K562 (cell line): Measurements from ENCODE around the gene NXPH4. TPM values are rescaled to one million over a fixed set of nuclear protein-coding genes. Genes with fewer than 3 reads are reported as not detected.

Source experiments
- ARNT ChIP-seq, 2 experiments: fragments of 450-650 bp; IDR thresholded peaks; 2 replicates each; pipeline ENCODE4 v1.6.1; 2016; ENCODE audit warnings: mild to moderate bottlenecking in 1 of 2
- BCOR ChIP-seq: fragments of 450-650 bp; IDR thresholded peaks from 2 replicates; pipeline ENCODE4 v1.6.1; 2016
- HEY1 ChIP-seq: fragments of 250-450 bp; sonication (Bioruptor Pico); IDR thresholded peaks from 2 replicates; pipeline ENCODE4 v1.5.0; 2020; ENCODE audit warnings: mild to moderate bottlenecking, moderate library complexity, borderline replicate concordance
- MTA1 ChIP-seq: fragments of 450-650 bp; IDR thresholded peaks from 2 replicates; pipeline ENCODE4 v1.6.1; 2017; ENCODE audit warnings: borderline replicate concordance
- MTA3 ChIP-seq: fragments of 450-650 bp; formaldehyde crosslinking; IDR thresholded peaks from 2 replicates; pipeline ENCODE4 v1.6.1; 2017; ENCODE audit warnings: mild to moderate bottlenecking, borderline replicate concordance
- NKRF ChIP-seq: fragments of 450-650 bp; IDR thresholded peaks from 2 replicates; pipeline ENCODE4 v1.6.1; 2016; ENCODE audit warnings: borderline replicate concordance
- NRF1 ChIP-seq, 2 experiments: fragments of 450-650 bp; IDR thresholded peaks in 1 of 2; conservative IDR thresholded peaks in 1 of 2; 2 replicates each; pipeline ENCODE4 v1.6.1; 2014; ENCODE audit warnings: mild to moderate bottlenecking in 2 of 2
- POLR2AphosphoS5 ChIP-seq: IDR thresholded peaks from 2 replicates; pipeline ENCODE4 v1.6.1; 2011; ENCODE audit warnings: mild to moderate bottlenecking, low read depth, low read length, moderate library complexity; ENCODE audit not compliant: control insufficient read depth, insufficient read depth
- POLR2G ChIP-seq: fragments of 200-400 bp; formaldehyde crosslinking; IDR thresholded peaks from 2 replicates; pipeline ENCODE4 v1.6.1; 2017; ENCODE audit warnings: low read depth, mild to moderate bottlenecking, antibody characterized with exemption, low read length, moderate library complexity
- POU5F1 ChIP-seq: fragments of 150-350 bp; IDR thresholded peaks from 2 replicates; pipeline ENCODE4 v1.6.1; 2014; ENCODE audit warnings: borderline replicate concordance, low read length, low read depth, mild to moderate bottlenecking; ENCODE audit not compliant: partially characterized antibody
- SIN3A ChIP-seq, 2 experiments: fragments of 150-350 bp in 1 of 2; IDR thresholded peaks; 2 replicates each; pipeline ENCODE4 v1.6.1; 2011 to 2016; ENCODE audit warnings: borderline replicate concordance in 2 of 2, low read depth in 2 of 2, low read length in 2 of 2, mild to moderate bottlenecking in 2 of 2, moderate library complexity in 2 of 2; ENCODE audit not compliant: control insufficient read depth in 1 of 2
- SRSF7 ChIP-seq: fragments of 200-400 bp; formaldehyde crosslinking; optimal IDR thresholded peaks from 2 replicates; pipeline ENCODE3; 2017; ENCODE audit warnings: mild to moderate bottlenecking, low read depth, low read length
- VEZF1 ChIP-seq: fragments of 200-800 bp; sonication (Bioruptor generic); IDR thresholded peaks from 2 replicates; pipeline ENCODE4 v1.6.1; 2017; ENCODE audit warnings: missing genetic modification characterization, missing compliant biosample characterization
- ZFP36 ChIP-seq: fragments of 150-350 bp; IDR thresholded peaks from 2 replicates; pipeline ENCODE4 v1.6.1; 2018; ENCODE audit warnings: low read length, low read depth; ENCODE audit not compliant: partially characterized antibody
- ZNF282 ChIP-seq: sonication (generic); formaldehyde crosslinking; IDR thresholded peaks from 2 replicates; pipeline ENCODE4 v1.8.1; 2023; ENCODE audit warnings: missing genetic modification reagents
- ZNF583 ChIP-seq: fragments of 250-450 bp; sonication (Bioruptor Pico); IDR thresholded peaks from 2 replicates; pipeline ENCODE4 v1.4.0; 2020
- ZNF589 ChIP-seq: fragments of 200-800 bp; sonication (Bioruptor generic); IDR thresholded peaks from 2 replicates; pipeline ENCODE4 v1.6.1; 2016; ENCODE audit warnings: low read depth, missing genetic modification characterization, missing compliant biosample characterization
- ZNF592 ChIP-seq: fragments of 450-650 bp; IDR thresholded peaks from 2 replicates; pipeline ENCODE4 v1.6.1; 2017; ENCODE audit warnings: antibody characterized with exemption, mild to moderate bottlenecking
- ZNF79 ChIP-seq: fragments of 250-450 bp; sonication (Bioruptor Pico); IDR thresholded peaks from 2 replicates; pipeline ENCODE4 v1.4.0; 2020; ENCODE audit warnings: low read depth, mild to moderate bottlenecking, moderate library complexity
- ZSCAN32 ChIP-seq: fragments of 450-650 bp; formaldehyde crosslinking; IDR thresholded peaks from 2 replicates; pipeline ENCODE4 v1.4.0; 2020; ENCODE audit warnings: mild to moderate bottlenecking, moderate library complexity
- polyA plus RNA-seq, 8 experiments: library from polyadenylated mRNA; depleted of rRNA in 4 of 8; stranded (reverse) in 5 of 8; unstranded in 3 of 8; fragments of >200 nt; fragmentation: Nextera tagmentation in 2 of 8; fragmentation: Illumina TruSeq in 1 of 8; extraction: Ambion mirVana in 2 of 8; extraction: Trizol in 1 of 8; gene quantifications; 2 replicates each; pipeline versions ENCODE4 v1.2.1 to v1.2.3, GENCODE V29; 2011 to 2014; ENCODE audit warnings: inconsistent platforms in 1 of 8, missing spikeins in 1 of 8
- total RNA-seq, 7 experiments: library from RNA; depleted of rRNA in 6 of 7; stranded (reverse); fragments of >200 nt in 6 of 7; fragmentation: Illumina TruSeq in 2 of 7; extraction: Trizol in 2 of 7; gene quantifications; 2 replicates each; pipeline versions ENCODE4 v1.2.1 to v1.2.3, GENCODE V29; 2011 to 2021; ENCODE audit warnings: low replicate concordance in 1 of 7

NXPH4 gene
- total and polyA plus RNA-seq, 9 of the 15 experiments (the other 6 are each of a cell fraction or from before 2014, with no cell fraction given), result 0.49 to 2.7 (median 1.1) TPM; not detected in 4

GRCh38 chr12:57235017-57235727 is 18.6 kb downstream of the NXPH4 start (continued):
- TF ChIP-seq SIN3A (IDR thresholded peaks at IDR 0.05; ENCODE audit: borderline replicate concordance in 2 of 2, control insufficient read depth in 1 of 2, low read depth in 2 of 2, low read length in 2 of 2) (0 out of 4 replicates have a peak, but pooled peaks of 1 of the 2 experiments have one; percentile 4), HEY1 (no peak), POLR2AphosphoS5 (peak; percentile 29; the same call in 1 of the 2 replicates), ZFP36 (peak; percentile 48), ZSCAN32 (CRISPR knock-in tag) (no peak), ZNF589 (no peak), NRF1 (conservative IDR thresholded peaks at IDR 0.05 in 1 of 2, IDR thresholded peaks at IDR 0.05 in 1 of 2) (peak in 1 of 2 experiments; percentile 9; a peak in 1 of 4 replicates), POLR2G (peak; percentile 80), VEZF1 (peak; percentile 44), ZNF592 (peak; percentile 43), SRSF7 (no peak), ZNF583 (no peak), MTA3 (peak; percentile 31; the same call in 1 of the 2 replicates), NKRF (no peak), MTA1 (no peak), ZNF79 (CRISPR knock-in tag) (no peak), BCOR (no peak), ARNT (IDR thresholded peaks at IDR 0.05) (no peak), POU5F1 (no peak), ZNF282 (CRISPR knock-in tag) (no peak)
